Measurements from ENCODE around the gene UAP1L1. TPM values are rescaled to one million over a fixed set of nuclear protein-coding genes. Genes with fewer than 3 reads are reported as not detected.
A peak's percentile ranks its signal among the peaks of the same experiment; 100 is the strongest.

Gene UAP1L1
- total RNA-seq, 1 donor: 36.9 TPM

GRCh38 chr9:137112564-137113384 is 35.5 kb downstream of the UAP1L1 start:
- Histone ChIP-seq H3K27me3 (ENCODE audit: insufficient read depth, low read length) (no peaks in the 10 kb centered on the region), H2AFZ (ENCODE audit: low read length) (no peak overlapping the region), H3K4me3 (ENCODE audit: insufficient read depth, low read length) (no peak overlapping the region), H4K20me1 (ENCODE audit: insufficient read depth, low read length) (peaks cover 5% of the 10 kb centered on the region), H3K27ac (ENCODE audit: low read depth, low read length) (no peak overlapping the region), H3K4me1 (ENCODE audit: insufficient read depth, low read length) (no peaks in the 10 kb centered on the region), H3K4me2 (ENCODE audit: insufficient read depth, low read length) (no peak overlapping the region), H3K36me3 (ENCODE audit: insufficient read depth, low read length) (peaks cover 13% of the 10 kb centered on the region), H3K9me3 (ENCODE audit: low read depth, low read length) (no peaks in the 10 kb centered on the region), H3K79me2 (ENCODE audit: insufficient read depth, low read length) (peaks cover 5% of the 10 kb centered on the region)
- TF ChIP-seq CTCF (IDR thresholded peaks at IDR 0.05; ENCODE audit: extremely low read depth, low read depth, low read length): no peak
- DNase-seq (ENCODE audit: insufficient read length, low spot score, missing footprints): peak; percentile 68

- H3K27me3 ChIP-seq (ENCODE audit: insufficient read depth, low read length): no peaks in the 10 kb centered on the region
- no peak for TF ChIP-seq CTCF (IDR thresholded peaks at IDR 0.05; ENCODE audit: extremely low read depth, low read depth, low read length)
- no peak overlapping the region for H2AFZ ChIP-seq (ENCODE audit: low read length)
- H3K4me3 ChIP-seq (ENCODE audit: insufficient read depth, low read length): peak overlapping the region; percentile 40
- peak; percentile 96 for DNase-seq (ENCODE audit: insufficient read length, low spot score, missing footprints)
- no peaks in the 10 kb centered on the region for H3K9me3 ChIP-seq (ENCODE audit: low read depth, low read length)
- H3K4me2 ChIP-seq (ENCODE audit: insufficient read depth, low read length): peak overlapping the region; percentile 48
- peaks cover 5% of the 10 kb centered on the region for H4K20me1 ChIP-seq (ENCODE audit: insufficient read depth, low read length)
- peaks cover 5% of the 10 kb centered on the region for H3K79me2 ChIP-seq (ENCODE audit: insufficient read depth, low read length)
- peaks cover 9% of the 10 kb centered on the region for H3K36me3 ChIP-seq (ENCODE audit: insufficient read depth, low read length)
- no peak overlapping the region for H3K27ac ChIP-seq (ENCODE audit: low read depth, low read length)
- H3K4me1 ChIP-seq (ENCODE audit: insufficient read depth, low read length): no peaks in the 10 kb centered on the region
Observed at GRCh38 chr9:137113385-137114159, 36.3 kb downstream of the UAP1L1 start.

GRCh38 chr9:137114220-137114612 is 36.9 kb downstream of the UAP1L1 start:
- peak; percentile 96 for DNase-seq (ENCODE audit: insufficient read length, low spot score, missing footprints)
- Histone ChIP-seq H2AFZ (ENCODE audit: low read length) (no peak overlapping the region), H3K4me2 (ENCODE audit: insufficient read depth, low read length) (peak overlapping the region; percentile 72)

More at GRCh38 chr9:137114220-137114612, 36.9 kb downstream of the UAP1L1 start:
- H3K27me3 ChIP-seq (ENCODE audit: insufficient read depth, low read length): no peaks in the 10 kb centered on the region
- H3K4me1 ChIP-seq (ENCODE audit: insufficient read depth, low read length): no peaks in the 10 kb centered on the region
- H3K4me3 ChIP-seq (ENCODE audit: insufficient read depth, low read length): peak overlapping the region; percentile 73
- H4K20me1 ChIP-seq (ENCODE audit: insufficient read depth, low read length): peaks cover 5% of the 10 kb centered on the region
- H3K36me3 ChIP-seq (ENCODE audit: insufficient read depth, low read length): peaks cover 8% of the 10 kb centered on the region
- no peak for TF ChIP-seq CTCF (IDR thresholded peaks at IDR 0.05; ENCODE audit: extremely low read depth, low read depth, low read length)
- H3K79me2 ChIP-seq (ENCODE audit: insufficient read depth, low read length): peaks cover 5% of the 10 kb centered on the region
- H3K27ac ChIP-seq (ENCODE audit: low read depth, low read length): no peak overlapping the region
- no peaks in the 10 kb centered on the region for H3K9me3 ChIP-seq (ENCODE audit: low read depth, low read length)

Data from osteoblast (primary cell).